Astrocyte (in vitro differentiated cells and primary cell): Measurements from ENCODE around the gene KIAA0319L. TPM values are rescaled to one million over a fixed set of nuclear protein-coding genes. Genes with fewer than 3 reads are reported as not detected.

Experiments
- DNase-seq: peaks from one replicate; pipeline ENCODE4 v3.0.0-alpha.2; 2010; ENCODE audit warnings: low read depth
- FAIRE-seq: peaks from 2 replicates; lab custom pipeline; 2011; peaks lifted over from hg19 to GRCh38; lab: Jason Lieb, UNC
- H2AFZ ChIP-seq: 2 replicates; pipeline ENCODE4 v1.6.0; 2012; ENCODE audit warnings: low read depth, low read length, inconsistent platforms
- H3K27ac ChIP-seq: 2 replicates; pipeline ENCODE4 v1.5.1; 2011; ENCODE audit warnings: low read depth, low read length, inconsistent platforms
- H3K27me3 ChIP-seq: 2 replicates; pipeline ENCODE4 v1.6.0; 2011; ENCODE audit warnings: low read length, inconsistent platforms; ENCODE audit not compliant: insufficient read depth
- H3K36me3 ChIP-seq: 2 replicates; pipeline ENCODE4 v1.5.1; 2011; ENCODE audit warnings: low read length, inconsistent platforms; ENCODE audit not compliant: insufficient read depth
- H3K4me1 ChIP-seq: 2 replicates; pipeline ENCODE4 v1.5.1; 2011; ENCODE audit warnings: low read length, inconsistent platforms; ENCODE audit not compliant: insufficient read depth
- H3K4me2 ChIP-seq: 2 replicates; pipeline ENCODE4 v1.6.0; 2012; ENCODE audit warnings: low read length, inconsistent platforms
- H3K4me3 ChIP-seq: 2 replicates; pipeline ENCODE4 v1.5.1; 2011; ENCODE audit warnings: low read depth, mild to moderate bottlenecking, low read length, inconsistent platforms; ENCODE audit not compliant: insufficient read depth
- H3K79me2 ChIP-seq: 2 replicates; pipeline ENCODE4 v1.6.0; 2012; ENCODE audit warnings: mild to moderate bottlenecking, low read length, inconsistent platforms; ENCODE audit not compliant: insufficient read depth
- H3K9ac ChIP-seq: 2 replicates; pipeline ENCODE4 v1.6.0; 2012; ENCODE audit warnings: mild to moderate bottlenecking, low read length, inconsistent platforms
- H3K9me3 ChIP-seq: 2 replicates; pipeline ENCODE4 v1.5.1; 2012; ENCODE audit warnings: low read depth, mild to moderate bottlenecking, low read length, inconsistent platforms; ENCODE audit not compliant: insufficient read depth
- H4K20me1 ChIP-seq: 2 replicates; pipeline ENCODE4 v1.6.0; 2012; ENCODE audit warnings: low read length, inconsistent platforms; ENCODE audit not compliant: insufficient read depth
- H3K27ac Mint-ChIP-seq: one replicate; pipeline ENCODE4 v1.8.0; 2021; ENCODE audit warnings: mild to moderate bottlenecking, mixed read lengths; ENCODE audit not compliant: unreplicated experiment
- H3K27me3 Mint-ChIP-seq: one replicate; pipeline ENCODE4 v1.8.0; 2021; ENCODE audit warnings: low read depth, mixed read lengths; ENCODE audit not compliant: unreplicated experiment
- H3K36me3 Mint-ChIP-seq: one replicate; pipeline ENCODE4 v1.8.0; 2021; ENCODE audit warnings: low read depth, mixed read lengths; ENCODE audit not compliant: unreplicated experiment
- H3K4me1 Mint-ChIP-seq: one replicate; pipeline ENCODE4 v1.8.0; 2021; ENCODE audit warnings: low read depth, mixed read lengths; ENCODE audit not compliant: unreplicated experiment
- H3K4me3 Mint-ChIP-seq: one replicate; pipeline ENCODE4 v1.8.0; 2021; ENCODE audit warnings: mild to moderate bottlenecking, moderate library complexity, mixed read lengths; ENCODE audit not compliant: unreplicated experiment
- H3K9me3 Mint-ChIP-seq: one replicate; pipeline ENCODE4 v1.8.0; 2021; ENCODE audit warnings: mild to moderate bottlenecking, mixed read lengths; ENCODE audit not compliant: unreplicated experiment
- CTCF ChIP-seq: IDR thresholded peaks from 2 replicates; pipeline ENCODE4 v1.5.1; 2011; ENCODE audit warnings: low read depth, mild to moderate bottlenecking, inconsistent platforms, low read length, moderate library complexity; ENCODE audit not compliant: insufficient read depth
- EZH2 ChIP-seq: IDR thresholded peaks from 2 replicates; pipeline ENCODE4 v1.6.1; 2012; ENCODE audit warnings: mild to moderate bottlenecking, low read length, inconsistent platforms; ENCODE audit not compliant: insufficient read depth
- total RNA-seq: library from RNA; stranded (reverse); gene quantifications from 2 replicates; pipeline ENCODE4 v1.2.1, GENCODE V29; 2021

The KIAA0319L gene
- total RNA-seq, 1 donor from 2014 or later = 42.5 TPM

GRCh38 chr1:35433714-35434113 lies 123.5 kb downstream of the KIAA0319L start:
- Histone ChIP-seq H3K27me3 (no peaks in the 10 kb centered on the region), H3K27ac (no peak overlapping the region), H3K4me2 (no peak overlapping the region), H3K4me1 (no peaks in the 10 kb centered on the region), H3K79me2 (no peaks in the 10 kb centered on the region), H4K20me1 (peaks cover 8% of the 10 kb centered on the region), H3K9me3 (no peaks in the 10 kb centered on the region), H3K36me3 (peaks cover 7% of the 10 kb centered on the region), H3K9ac (no peak overlapping the region), H3K4me3 (no peak overlapping the region), H2AFZ (no peak overlapping the region)
- Mint-ChIP-seq H3K4me1 (no peaks in the 10 kb centered on the region), H3K27me3 (no peaks in the 10 kb centered on the region), H3K4me3 (no peak overlapping the region), H3K27ac (peak overlapping the region; percentile 31), H3K9me3 (no peaks in the 10 kb centered on the region), H3K36me3 (peaks cover 16% of the 10 kb centered on the region)
- DNase-seq = no peak
- FAIRE-seq = no peak
- TF ChIP-seq CTCF (no peak), EZH2 (no peak)

- Histone ChIP-seq H3K9me3 (no peaks in the 10 kb centered on the region), H3K4me3 (no peak overlapping the region), H3K27ac (no peak overlapping the region), H3K36me3 (peaks cover 7% of the 10 kb centered on the region), H2AFZ (no peak overlapping the region), H4K20me1 (peaks cover 8% of the 10 kb centered on the region), H3K4me1 (no peaks in the 10 kb centered on the region), H3K79me2 (no peaks in the 10 kb centered on the region), H3K9ac (no peak overlapping the region), H3K27me3 (no peaks in the 10 kb centered on the region), H3K4me2 (no peak overlapping the region)
- no peaks in the 10 kb centered on the region for H3K4me1 Mint-ChIP-seq
- no peak for DNase-seq
- H3K4me3 Mint-ChIP-seq = no peak overlapping the region
- no peaks in the 10 kb centered on the region for H3K27me3 Mint-ChIP-seq
- no peak overlapping the region for H3K27ac Mint-ChIP-seq
- TF ChIP-seq CTCF (no peak), EZH2 (no peak)
- peaks cover 13% of the 10 kb centered on the region for H3K36me3 Mint-ChIP-seq
- FAIRE-seq = no peak
- H3K9me3 Mint-ChIP-seq = no peaks in the 10 kb centered on the region
Measured at GRCh38 chr1:35432231-35432630, 125.0 kb downstream of the KIAA0319L start.

GRCh38 chr1:35431173-35431599 lies 126.0 kb downstream of the KIAA0319L start:
- Mint-ChIP-seq H3K27ac (no peak overlapping the region), H3K27me3 (no peaks in the 10 kb centered on the region), H3K4me3 (no peak overlapping the region), H3K9me3 (no peaks in the 10 kb centered on the region), H3K4me1 (no peaks in the 10 kb centered on the region), H3K36me3 (peaks cover 11% of the 10 kb centered on the region)
- no peak overlapping the region for H3K9ac ChIP-seq
- H3K4me1 ChIP-seq = no peaks in the 10 kb centered on the region
- H3K9me3 ChIP-seq = no peaks in the 10 kb centered on the region
- H2AFZ ChIP-seq = no peak overlapping the region
- no peaks in the 10 kb centered on the region for H3K27me3 ChIP-seq
- peaks cover 8% of the 10 kb centered on the region for H4K20me1 ChIP-seq
- DNase-seq (peak; percentile 39), FAIRE-seq (no peak)
- H3K4me2 ChIP-seq = no peak overlapping the region
- H3K79me2 ChIP-seq = no peaks in the 10 kb centered on the region
- TF ChIP-seq CTCF (no peak), EZH2 (no peak)
- no peak overlapping the region for H3K27ac ChIP-seq
- H3K4me3 ChIP-seq = no peak overlapping the region
- H3K36me3 ChIP-seq = peaks cover 7% of the 10 kb centered on the region
